Suprapubic skin (tissue), 4 donors: ENCODE results near the gene C1D.

Source experiments
- CTCF ChIP-seq, 2 donors: fragments of 200-600 bp in 1 of 2; fragments of 450-650 bp in 1 of 2; sonication (generic) in 1 of 2; IDR thresholded peaks; one replicate each; pipeline ENCODE4 v1.5.1; 2016 to 2019; ENCODE audit warnings: antibody characterized with exemption in 2 of 2, mild to moderate bottlenecking in 1 of 2, moderate library complexity in 1 of 2
- EP300 ChIP-seq: sonication (generic); formaldehyde crosslinking; IDR thresholded peaks from one replicate; pipeline ENCODE4 v1.6.1; 2017; ENCODE audit warnings: antibody characterized with exemption
- POLR2A ChIP-seq, 2 donors: fragments of 450-650 bp; IDR thresholded peaks; one replicate each; pipeline ENCODE4 v1.6.1; 2017; ENCODE audit warnings: antibody characterized with exemption in 2 of 2, mild to moderate bottlenecking in 2 of 2, moderate library complexity in 2 of 2
- POLR2AphosphoS5 ChIP-seq, 3 donors: sonication (generic); formaldehyde crosslinking; IDR thresholded peaks; one replicate each; pipeline ENCODE4 v1.6.1; 2017; ENCODE audit warnings: antibody characterized with exemption in 3 of 3

GRCh38 chr2:68023904-68024303, 38.9 kb downstream of the C1D start:
- TF ChIP-seq CTCF (IDR thresholded peaks at IDR 0.05) (no peak), EP300 (no peak), POLR2A (IDR thresholded peaks at IDR 0.05) (no peak), POLR2AphosphoS5 (IDR thresholded peaks at IDR 0.05) (no peak)
